GM19043 (cell line): ENCODE results near the gene HTR2B.

ENCODE experiments used
- ATAC-seq: cut with Tn5 transposase; IDR thresholded peaks from one replicate; pipeline ENCODE4 v1.9.1; 2021; ENCODE audit warnings: low read depth; ENCODE audit not compliant: unreplicated experiment

The HTR2B gene

DNA sequence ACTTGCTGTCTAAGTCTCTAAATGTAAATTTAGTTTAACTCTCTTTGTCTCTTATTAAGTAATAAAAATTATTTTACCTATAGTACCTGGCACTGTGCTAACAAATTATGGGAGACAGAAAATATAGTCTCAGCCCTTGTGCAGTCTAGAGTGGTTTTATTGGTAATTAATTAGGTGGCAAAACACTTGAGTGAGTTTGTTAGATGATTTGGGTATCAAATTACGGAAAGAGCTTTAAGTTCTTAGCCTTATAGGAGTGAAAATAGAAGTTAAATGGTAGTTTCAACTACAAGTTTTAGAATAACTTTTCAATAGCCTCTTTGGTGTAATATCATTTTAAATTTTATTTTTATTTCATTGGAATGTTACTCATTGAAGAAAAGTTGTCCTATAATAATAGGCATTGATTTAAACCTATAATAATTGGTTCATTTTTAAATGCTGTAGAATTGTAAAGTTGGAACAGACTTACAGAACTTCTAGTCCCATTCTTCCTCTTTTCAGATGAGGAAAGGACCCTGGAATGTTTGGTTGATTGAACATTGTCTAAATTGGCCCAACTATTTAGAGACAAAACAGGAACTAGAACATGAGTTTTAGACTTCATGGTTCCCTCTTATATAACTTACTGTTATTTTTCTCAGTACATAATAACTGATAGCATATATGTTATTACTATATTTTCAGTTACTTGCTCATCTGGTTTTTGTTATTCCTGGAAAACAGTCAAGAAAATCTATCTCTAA is 10.2 kb upstream of the HTR2B start:
- no peak for ATAC-seq

GRCh38 chr2:231133365-231134099 is 8.7 kb upstream of the HTR2B start:
- ATAC-seq: no peak

DNA sequence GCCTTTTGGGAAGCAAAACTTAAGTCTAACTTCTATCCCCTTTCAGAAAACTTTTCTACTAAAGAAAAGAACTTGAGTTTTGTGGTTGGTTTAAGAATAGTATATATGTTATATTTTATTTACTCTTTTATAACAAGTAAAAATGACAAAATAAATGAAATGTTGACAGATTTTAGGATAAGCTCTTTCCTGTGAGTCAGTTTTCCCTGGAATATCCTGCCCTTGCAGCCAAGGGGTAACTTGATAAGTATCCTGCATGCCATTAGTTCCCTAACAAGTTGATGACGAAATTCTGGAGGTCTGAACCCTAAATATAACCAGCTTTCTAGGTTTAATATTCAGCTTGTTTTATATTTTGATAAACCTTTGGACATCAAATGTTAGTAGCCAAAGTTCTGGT is 7.3 kb upstream of the HTR2B start:
- no peak for ATAC-seq

DNA sequence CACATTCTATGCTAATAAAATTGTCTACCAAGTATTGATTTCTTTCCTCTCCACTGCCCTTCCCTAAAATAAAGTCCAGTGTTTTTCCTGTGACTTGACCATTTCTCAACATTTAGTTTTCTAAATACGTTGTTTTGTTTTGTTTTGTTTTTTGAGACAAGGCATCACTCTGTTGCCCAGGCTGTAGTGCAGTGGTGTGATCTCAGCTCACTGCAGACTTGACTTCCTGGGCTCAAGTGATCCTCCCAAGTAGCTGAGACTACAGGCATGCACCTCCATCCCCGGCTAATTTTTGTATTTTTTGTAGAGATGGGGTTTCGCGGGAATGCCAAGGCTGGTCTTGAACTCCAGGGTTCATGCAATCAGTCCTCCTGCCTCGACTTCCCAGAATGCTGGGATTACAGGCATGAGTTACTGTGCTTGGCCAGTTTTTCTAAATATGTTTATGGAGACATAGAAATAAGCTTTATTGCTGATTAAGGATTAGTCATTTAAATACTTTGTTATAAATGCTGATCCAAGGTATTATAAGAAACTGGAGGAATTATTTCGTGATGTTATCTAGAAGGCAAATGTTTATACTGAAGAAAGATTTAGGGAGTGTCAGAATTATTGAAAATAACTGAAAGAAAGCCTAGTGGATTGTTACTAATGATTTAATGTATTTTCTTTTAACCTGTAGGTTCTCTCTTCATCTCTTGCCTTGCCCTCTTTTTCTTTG is 5.7 kb upstream of the HTR2B start:
- no peak for ATAC-seq

- no peak for ATAC-seq
Observed at GRCh38 chr2:231129216-231129615, 4.4 kb upstream of the HTR2B start.

- ATAC-seq: no peak
Observed at GRCh38 chr2:231128541-231128940, 3.7 kb upstream of the HTR2B start.

GRCh38 chr2:231127936-231128335 is 3.1 kb upstream of the HTR2B start:
- no peak for ATAC-seq

- ATAC-seq: no peak
Observed at GRCh38 chr2:231127480-231127879, 2.6 kb upstream of the HTR2B start.

GRCh38 chr2:231126123-231126522 is 1.3 kb upstream of the HTR2B start:
- no peak for ATAC-seq

- ATAC-seq: no peak
Observed at GRCh38 chr2:231123362-231123898, 1.4 kb downstream of the HTR2B start.

- ATAC-seq: no peak
Observed at GRCh38 chr2:231118614-231118942, 6.3 kb downstream of the HTR2B start.

GRCh38 chr2:231117922-231118613 is 6.8 kb downstream of the HTR2B start:
- ATAC-seq: no peak

- no peak for ATAC-seq
Observed at GRCh38 chr2:231117148-231117547, 7.7 kb downstream of the HTR2B start.

DNA sequence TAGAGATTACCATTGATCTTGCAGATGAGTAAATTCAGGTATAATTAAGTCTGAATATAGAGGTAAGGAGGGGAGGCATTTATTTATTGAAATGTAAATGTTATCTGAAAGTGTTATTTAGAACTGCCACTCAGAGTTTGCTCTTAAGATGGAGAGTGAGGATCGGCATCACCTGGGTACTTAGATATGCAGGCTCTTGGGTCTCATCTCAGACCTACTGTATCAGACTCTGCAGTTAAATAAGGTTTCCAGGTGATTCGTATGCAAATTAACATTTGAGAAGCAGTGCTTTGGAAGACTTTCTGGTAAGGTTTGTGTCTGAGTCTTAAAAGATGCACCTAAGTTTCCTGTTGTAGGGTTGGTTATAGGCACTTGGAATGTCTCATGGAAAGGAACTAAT is 9.2 kb downstream of the HTR2B start:
- no peak for ATAC-seq

- no peak for ATAC-seq
Observed at GRCh38 chr2:231113489-231113888, 11.4 kb downstream of the HTR2B start.

DNA sequence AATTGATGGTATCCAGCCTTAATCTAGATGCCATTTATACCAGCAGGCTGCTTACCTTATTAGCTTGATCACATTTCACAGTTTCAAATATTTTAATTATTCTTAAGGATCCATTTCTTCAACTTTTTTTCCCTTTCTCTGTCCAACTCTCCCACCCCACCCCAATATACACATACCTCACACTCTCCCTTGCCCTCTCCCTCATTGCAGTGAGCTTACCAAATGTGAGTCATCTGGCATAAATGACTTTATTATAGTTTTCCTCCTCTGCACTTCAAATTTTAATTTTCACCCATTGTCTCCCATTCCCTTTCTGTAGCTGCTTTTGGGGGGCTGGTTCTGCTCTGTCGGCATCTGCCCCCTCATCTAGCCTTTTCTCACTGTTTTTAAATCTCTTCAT is 12.9 kb downstream of the HTR2B start:
- ATAC-seq: no peak

DNA sequence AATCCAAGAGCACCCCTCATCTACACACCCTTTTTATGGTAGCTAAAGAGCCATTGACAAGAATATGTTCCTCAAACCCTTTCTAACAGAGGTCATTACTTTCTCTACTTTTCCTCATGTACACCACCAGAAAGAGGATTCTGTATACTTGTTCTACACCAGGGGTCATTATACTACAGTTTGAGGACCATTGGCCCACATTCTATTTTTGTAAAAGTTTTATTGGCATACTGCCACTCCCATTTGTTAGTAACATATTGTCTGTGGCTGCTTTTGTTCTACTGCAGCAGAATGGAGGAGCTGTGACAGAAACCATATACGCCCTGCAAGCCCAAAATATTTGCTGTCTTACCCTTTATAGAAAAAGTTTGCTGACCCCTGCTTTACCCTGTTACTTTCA is 14.3 kb downstream of the HTR2B start:
- ATAC-seq: no peak

DNA sequence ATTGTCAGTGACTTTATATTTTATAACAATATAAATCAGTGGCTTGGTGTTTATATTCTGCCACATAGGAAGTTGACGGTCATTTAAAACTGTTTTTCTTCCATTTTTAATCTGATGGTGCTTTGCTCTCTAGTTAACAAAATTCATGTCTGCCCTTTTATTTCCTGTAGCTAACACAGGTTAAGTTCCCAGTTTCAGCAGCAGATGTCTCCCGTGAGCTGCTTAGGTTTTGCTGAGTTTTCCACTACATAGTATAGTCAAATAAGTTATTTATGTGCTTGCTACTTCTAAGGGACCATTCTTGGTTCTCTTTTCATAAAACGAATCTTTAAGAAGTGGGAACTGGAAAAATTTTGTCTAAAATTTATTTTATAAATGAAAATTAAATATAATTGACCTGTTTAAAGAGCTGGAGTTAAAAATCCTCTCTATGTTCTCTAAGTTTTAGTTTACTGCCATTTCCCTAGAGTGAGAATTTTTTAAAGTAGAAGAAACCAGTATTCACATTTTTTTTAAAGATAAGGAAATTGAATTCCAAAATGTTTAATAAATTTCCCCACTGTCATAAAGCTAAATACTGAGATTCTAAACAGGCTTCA is 20.6 kb downstream of the HTR2B start:
- peak; percentile 51 for ATAC-seq

GRCh38 chr2:231102772-231103171 is 22.1 kb downstream of the HTR2B start:
- no peak for ATAC-seq

- ATAC-seq: no peak
Observed at GRCh38 chr2:231100990-231101389, 23.9 kb downstream of the HTR2B start.
